ENCODE measurements around the gene TSC22D2.

The TSC22D2 gene

GRCh38 chr3:150480877-150481276, 72.8 kb downstream of the TSC22D2 start:
- DNase-seq (ENCODE audit: low read depth), result no peak
- in situ Hi-C loops (cut with HindIII; ENCODE audit: low sequenced_read_pairs), result no loop called here
- TF ChIP-seq, protein P1, sequence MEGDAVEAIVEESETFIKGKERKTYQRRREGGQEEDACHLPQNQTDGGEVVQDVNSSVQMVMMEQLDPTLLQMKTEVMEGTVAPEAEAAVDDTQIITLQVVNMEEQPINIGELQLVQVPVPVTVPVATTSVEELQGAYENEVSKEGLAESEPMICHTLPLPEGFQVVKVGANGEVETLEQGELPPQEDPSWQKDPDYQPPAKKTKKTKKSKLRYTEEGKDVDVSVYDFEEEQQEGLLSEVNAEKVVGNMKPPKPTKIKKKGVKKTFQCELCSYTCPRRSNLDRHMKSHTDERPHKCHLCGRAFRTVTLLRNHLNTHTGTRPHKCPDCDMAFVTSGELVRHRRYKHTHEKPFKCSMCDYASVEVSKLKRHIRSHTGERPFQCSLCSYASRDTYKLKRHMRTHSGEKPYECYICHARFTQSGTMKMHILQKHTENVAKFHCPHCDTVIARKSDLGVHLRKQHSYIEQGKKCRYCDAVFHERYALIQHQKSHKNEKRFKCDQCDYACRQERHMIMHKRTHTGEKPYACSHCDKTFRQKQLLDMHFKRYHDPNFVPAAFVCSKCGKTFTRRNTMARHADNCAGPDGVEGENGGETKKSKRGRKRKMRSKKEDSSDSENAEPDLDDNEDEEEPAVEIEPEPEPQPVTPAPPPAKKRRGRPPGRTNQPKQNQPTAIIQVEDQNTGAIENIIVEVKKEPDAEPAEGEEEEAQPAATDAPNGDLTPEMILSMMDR (IDR thresholded peaks at IDR 0.05; ENCODE audit: low read depth, low read length, missing control alignments), result no peak
- no peak overlapping the region for H3K4me3 ChIP-seq (ENCODE audit: low read depth, low read length)

GRCh38 chr3:150483226-150483625, 75.1 kb downstream of the TSC22D2 start:
- no peak for DNase-seq (ENCODE audit: low read depth)
- in situ Hi-C loops (cut with HindIII; ENCODE audit: low sequenced_read_pairs), result no loop called here
- H3K4me3 ChIP-seq (ENCODE audit: low read depth, low read length), result no peak overlapping the region
- TF ChIP-seq, protein P1 (IDR thresholded peaks at IDR 0.05; ENCODE audit: low read depth, low read length, missing control alignments), result no peak

DNA sequence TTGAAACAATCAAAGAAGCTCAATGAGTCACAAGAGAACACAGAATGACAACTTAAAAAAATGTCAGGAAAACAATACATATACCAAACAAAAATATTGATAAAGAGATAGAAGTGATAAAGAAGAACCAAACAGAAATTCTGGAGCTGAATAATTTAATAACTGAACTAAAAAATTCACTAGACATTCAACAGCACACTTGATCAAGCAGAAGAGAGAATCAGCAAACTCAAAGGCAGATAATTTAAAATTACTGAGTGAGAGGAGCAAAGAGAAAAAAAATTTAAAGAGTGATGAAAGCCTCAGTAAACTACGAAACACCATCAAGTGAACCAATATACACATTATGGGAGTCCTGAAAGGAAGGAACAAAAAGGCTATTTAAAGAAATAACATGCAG, 76.3 kb downstream of the TSC22D2 start:
- TF ChIP-seq, protein P1 (IDR thresholded peaks at IDR 0.05; ENCODE audit: low read depth, low read length, missing control alignments), result no peak
- no peak overlapping the region for H3K4me3 ChIP-seq (ENCODE audit: low read depth, low read length)
- in situ Hi-C loops (cut with HindIII; ENCODE audit: low sequenced_read_pairs), result no loop called here
- no peak for DNase-seq (ENCODE audit: low read depth)

- in situ Hi-C loops (cut with HindIII; ENCODE audit: low sequenced_read_pairs), result no loop called here
- DNase-seq (ENCODE audit: low read depth), result no peak
- TF ChIP-seq, protein P1 (IDR thresholded peaks at IDR 0.05; ENCODE audit: low read depth, low read length, missing control alignments), result no peak
- no peak overlapping the region for H3K4me3 ChIP-seq (ENCODE audit: low read depth, low read length)
Observed at GRCh38 chr3:150488867-150489266, 80.8 kb downstream of the TSC22D2 start.

- no peak overlapping the region for H3K4me3 ChIP-seq (ENCODE audit: low read depth, low read length)
- TF ChIP-seq, protein P1 (IDR thresholded peaks at IDR 0.05; ENCODE audit: low read depth, low read length, missing control alignments), result no peak
- in situ Hi-C loops (cut with HindIII; ENCODE audit: low sequenced_read_pairs), result no loop called here
- DNase-seq (ENCODE audit: low read depth), result no peak
Observed at GRCh38 chr3:150490277-150490986, 82.3 kb downstream of the TSC22D2 start.

- in situ Hi-C loops (cut with HindIII; ENCODE audit: low sequenced_read_pairs), result no loop called here
- DNase-seq (ENCODE audit: low read depth), result no peak
Observed at GRCh38 chr3:150494411-150494977, 86.4 kb downstream of the TSC22D2 start.

More at GRCh38 chr3:150494411-150494977, 86.4 kb downstream of the TSC22D2 start:
- no peak overlapping the region for H3K4me3 ChIP-seq (ENCODE audit: low read depth, low read length)
- TF ChIP-seq, protein P1 (IDR thresholded peaks at IDR 0.05; ENCODE audit: low read depth, low read length, missing control alignments), result no peak
